WTC11 (cell line): Measurements from ENCODE around the gene BACH2. TPM values are rescaled to one million over a fixed set of nuclear protein-coding genes. Genes with fewer than 3 reads are reported as not detected.
A peak's percentile ranks its signal among the peaks of the same experiment; 100 is the strongest.

Experiments
- ATAC-seq: fragments of 200-7000 bp; cut with Tn5 transposase; 2 replicates; pipeline ENCODE4 v1.10.0; 2021; ENCODE audit warnings: mild to moderate bottlenecking, moderate library complexity
- CTCF ChIA-PET: fragments of 300-600 bp; sonication (Branson Sonifier 250); formaldehyde crosslinking; loops from one replicate; lab custom pipeline; 2021; ENCODE audit warnings: antibody characterized with exemption; lab: Charles Lee
- POLR2A ChIA-PET: fragments of 350-600 bp; sonication (Branson Sonifier 250); formaldehyde crosslinking; loops from one replicate; lab custom pipeline; 2021; ENCODE audit warnings: antibody characterized with exemption; lab: Charles Lee
- DNase-seq: peaks from one replicate; pipeline ENCODE4 v3.0.0; 2021; ENCODE audit warnings: low spot score
- H3K27ac Mint-ChIP-seq: 2 replicates; pipeline ENCODE4 v1.8.0; 2021; ENCODE audit warnings: mixed read lengths
- H3K27me3 Mint-ChIP-seq: 2 replicates; pipeline ENCODE4 v1.8.0; 2021; ENCODE audit warnings: low read depth, mild to moderate bottlenecking, moderate library complexity, mixed read lengths
- H3K36me3 Mint-ChIP-seq: 2 replicates; pipeline ENCODE4 v1.8.0; 2021; ENCODE audit warnings: mixed read lengths
- H3K4me1 Mint-ChIP-seq: 2 replicates; pipeline ENCODE4 v1.8.0; 2022; ENCODE audit warnings: mixed read lengths
- H3K4me3 Mint-ChIP-seq: 2 replicates; pipeline ENCODE4 v1.8.0; 2021; ENCODE audit warnings: mild to moderate bottlenecking, moderate library complexity, mixed read lengths
- H3K9me3 Mint-ChIP-seq: 2 replicates; pipeline ENCODE4 v1.8.0; 2021; ENCODE audit warnings: mixed read lengths
- ATF2 ChIP-seq: sonication (generic); formaldehyde crosslinking; IDR thresholded peaks from 2 replicates; pipeline ENCODE4 v1.8.1; 2022; ENCODE audit warnings: low read depth, missing genetic modification reagents, borderline replicate concordance
- CREM ChIP-seq: sonication (generic); formaldehyde crosslinking; IDR thresholded peaks from 2 replicates; pipeline ENCODE4 v1.8.1; 2022; ENCODE audit warnings: mild to moderate bottlenecking, missing genetic modification reagents, moderate library complexity
- CTCF ChIP-seq: fragments of 200-600 bp; IDR thresholded peaks from 2 replicates; pipeline ENCODE4 v1.8.0; 2022; ENCODE audit warnings: antibody characterized with exemption
- E2F1 ChIP-seq: sonication (generic); formaldehyde crosslinking; IDR thresholded peaks from 2 replicates; pipeline ENCODE4 v1.8.0; 2022; ENCODE audit warnings: mild to moderate bottlenecking, missing genetic modification reagents
- ELF4 ChIP-seq: sonication (generic); formaldehyde crosslinking; IDR thresholded peaks from 2 replicates; pipeline ENCODE4 v1.8.1; 2022; ENCODE audit warnings: low read depth, mild to moderate bottlenecking, moderate library complexity, missing genetic modification reagents
- FOXK1 ChIP-seq: sonication (generic); formaldehyde crosslinking; IDR thresholded peaks from 2 replicates; pipeline ENCODE4 v1.8.0; 2022; ENCODE audit warnings: mild to moderate bottlenecking, moderate library complexity, missing genetic modification reagents
- FOXP4 ChIP-seq: sonication (generic); formaldehyde crosslinking; IDR thresholded peaks from 2 replicates; pipeline ENCODE4 v1.8.0; 2022; ENCODE audit warnings: mild to moderate bottlenecking, missing genetic modification reagents
- GTF2I ChIP-seq: fragments of 250-450 bp; sonication (Bioruptor Pico); conservative IDR thresholded peaks from 2 replicates; pipeline ENCODE4 v1.4.0; 2021; ENCODE audit warnings: mild to moderate bottlenecking
- HMGXB4 ChIP-seq: sonication (generic); formaldehyde crosslinking; IDR thresholded peaks from 2 replicates; pipeline ENCODE4 v1.8.1; 2023; ENCODE audit warnings: mild to moderate bottlenecking, moderate library complexity, missing genetic modification reagents
- JAZF1 ChIP-seq: fragments of 250-450 bp; sonication (Bioruptor Pico); IDR thresholded peaks from 2 replicates; pipeline ENCODE4 v1.9.0; 2021; ENCODE audit warnings: moderate library complexity, mild to moderate bottlenecking, inconsistent platforms
- RELA ChIP-seq: sonication (generic); formaldehyde crosslinking; IDR thresholded peaks from 2 replicates; pipeline ENCODE4 v1.8.1; 2022; ENCODE audit warnings: missing genetic modification reagents, mild to moderate bottlenecking, borderline replicate concordance
- RORB ChIP-seq: fragments of 250-450 bp; sonication (Bioruptor Pico); IDR thresholded peaks from 2 replicates; pipeline ENCODE4 v1.9.0; 2021; ENCODE audit warnings: mild to moderate bottlenecking
- SMAD3 ChIP-seq: sonication (generic); formaldehyde crosslinking; IDR thresholded peaks from 2 replicates; pipeline ENCODE4 v1.8.0; 2022; ENCODE audit warnings: missing genetic modification reagents, mild to moderate bottlenecking, borderline replicate concordance
- ZNF232 ChIP-seq: sonication (generic); formaldehyde crosslinking; IDR thresholded peaks from 2 replicates; pipeline ENCODE4 v1.8.0; 2022; ENCODE audit warnings: mild to moderate bottlenecking, missing genetic modification reagents
- ZNF396 ChIP-seq: fragments of 250-450 bp; sonication (Bioruptor Pico); IDR thresholded peaks from 2 replicates; pipeline ENCODE4 v1.8.0; 2021; ENCODE audit warnings: mild to moderate bottlenecking, moderate library complexity, borderline replicate concordance
- ZNF416 ChIP-seq: fragments of 250-450 bp; sonication (Bioruptor Pico); IDR thresholded peaks from 2 replicates; pipeline ENCODE4 v1.9.0; 2021; ENCODE audit warnings: mild to moderate bottlenecking, inconsistent platforms
- ZNF532 ChIP-seq: fragments of 250-450 bp; sonication (Bioruptor Pico); IDR thresholded peaks from 2 replicates; pipeline ENCODE4 v1.9.0; 2021; ENCODE audit warnings: mild to moderate bottlenecking, borderline replicate concordance
- ZNF671 ChIP-seq: fragments of 250-450 bp; sonication (Bioruptor Pico); IDR thresholded peaks from 2 replicates; pipeline ENCODE4 v1.8.0; 2021; ENCODE audit warnings: mild to moderate bottlenecking
- ZSCAN18 ChIP-seq: fragments of 250-450 bp; sonication (Bioruptor Pico); IDR thresholded peaks from 2 replicates; pipeline ENCODE4 v2.1.2; 2022; ENCODE audit warnings: mild to moderate bottlenecking, moderate library complexity
- total RNA-seq: library from RNA; stranded (reverse); gene quantifications from 3 replicates; pipeline ENCODE4 v1.2.3, GENCODE V29; 2021

BACH2 gene
- total RNA-seq, 1 experiment from 2014 or later = 5.9 TPM

- CTCF ChIA-PET = interaction anchor here (0.5 to 1.0 kb wide), 3 partner anchors 10 to 246 kb away, joined by 3 to 7 read pairs (median 3); no protein-coding TSS in a partner anchor
- H3K36me3 Mint-ChIP-seq = no peaks in the 10 kb centered on the region
- no peak overlapping the region for H3K4me3 Mint-ChIP-seq
- H3K27me3 Mint-ChIP-seq = no peaks in the 10 kb centered on the region
- TF ChIP-seq ZSCAN18 = no peak
- no peak for TF ChIP-seq SMAD3 (CRISPR knock-in tag)
- TF ChIP-seq ELF4 (CRISPR knock-in tag) = no peak
- no peak for TF ChIP-seq RELA
- TF ChIP-seq RORB = no peak
- TF ChIP-seq ATF2 (CRISPR knock-in tag) = no peak
- no peak for TF ChIP-seq ZNF671 (CRISPR knock-in tag)
- no peak for TF ChIP-seq GTF2I
- no peak for TF ChIP-seq CREM (CRISPR knock-in tag)
- no peak for TF ChIP-seq ZNF532 (CRISPR knock-in tag)
- TF ChIP-seq FOXP4 = no peak
- TF ChIP-seq CTCF = no peak
- no peak for TF ChIP-seq FOXK1 (CRISPR knock-in tag)
- no peak for TF ChIP-seq ZNF416
- TF ChIP-seq HMGXB4 = no peak
- TF ChIP-seq ZNF396 (CRISPR knock-in tag) = no peak
- no peak for TF ChIP-seq JAZF1 (CRISPR knock-in tag)
- no peak for TF ChIP-seq ZNF232 (CRISPR knock-in tag)
- TF ChIP-seq E2F1 = no peak
- TF ChIP-seq, all 79 proteins: peak for 0
- ATAC-seq (peak; percentile 36; the same call in 1 of the 2 replicates), DNase-seq (no peak)
- no peak overlapping the region for H3K27ac Mint-ChIP-seq
- peaks cover 13% of the 10 kb centered on the region for H3K4me1 Mint-ChIP-seq
- no peaks in the 10 kb centered on the region for H3K9me3 Mint-ChIP-seq
- POLR2A ChIA-PET = no interaction called here
Observed at GRCh38 chr6:90186637-90187371, 109.8 kb downstream of the BACH2 start.
